ENCODE measurements around the gene ANKRD33B. TPM values are rescaled to one million over a fixed set of nuclear protein-coding genes. Genes with fewer than 3 reads are reported as not detected.

Gene ANKRD33B
- total RNA-seq, 6 experiments from 2014 or later: 6.3 to 13.2 (median 11.9) TPM

- Mint-ChIP-seq H3K27ac (peak overlapping the region; percentile 95), H3K27me3 (ENCODE audit: insufficient read depth) (no peaks in the 10 kb centered on the region; the same call in 1 of the 2 replicates), H3K4me3 (peak overlapping the region; percentile 68), H3K36me3 (ENCODE audit: low read depth) (no peaks in the 10 kb centered on the region), H3K4me1 (ENCODE audit: low read depth) (peaks cover 77% of the 10 kb centered on the region), H3K9me3 (no peaks in the 10 kb centered on the region)
- TF ChIP-seq CTCF (IDR thresholded peaks at IDR 0.05): no peak
- DNase-seq: peak; percentile 70
Observed at GRCh38 chr5:10556289-10556807, 7.5 kb upstream of the ANKRD33B start.

GRCh38 chr5:10556893-10557746 lies 6.8 kb upstream of the ANKRD33B start:
- DNase-seq: no peak
- no peaks in the 10 kb centered on the region; the same call in 1 of the 2 replicates for H3K27me3 Mint-ChIP-seq (ENCODE audit: insufficient read depth)
- peaks cover 70% of the 10 kb centered on the region for H3K4me1 Mint-ChIP-seq (ENCODE audit: low read depth)

GRCh38 chr5:10559151-10559550 lies 4.7 kb upstream of the ANKRD33B start:
- Mint-ChIP-seq H3K27ac (no peak overlapping the region), H3K4me1 (ENCODE audit: low read depth) (peaks cover 52% of the 10 kb centered on the region), H3K4me3 (no peak overlapping the region), H3K27me3 (ENCODE audit: insufficient read depth) (no peaks in the 10 kb centered on the region; the same call in 1 of the 2 replicates), H3K36me3 (ENCODE audit: low read depth) (no peaks in the 10 kb centered on the region), H3K9me3 (no peaks in the 10 kb centered on the region)
- no peak for DNase-seq
- no peak for TF ChIP-seq CTCF (IDR thresholded peaks at IDR 0.05)

More at GRCh38 chr5:10556893-10557746, 6.8 kb upstream of the ANKRD33B start:
- Mint-ChIP-seq H3K9me3 (no peaks in the 10 kb centered on the region), H3K4me3 (no peak overlapping the region; the same call in 1 of the 2 replicates), H3K27ac (peak overlapping the region; percentile 95), H3K36me3 (ENCODE audit: low read depth) (no peaks in the 10 kb centered on the region)
- no peak for TF ChIP-seq CTCF (IDR thresholded peaks at IDR 0.05)

- H3K27me3 Mint-ChIP-seq (ENCODE audit: insufficient read depth): no peaks in the 10 kb centered on the region; the same call in 1 of the 2 replicates
- DNase-seq: no peak
- no peaks in the 10 kb centered on the region for H3K9me3 Mint-ChIP-seq
- no peak overlapping the region for H3K27ac Mint-ChIP-seq
- TF ChIP-seq CTCF (IDR thresholded peaks at IDR 0.05): no peak
- no peak overlapping the region for H3K4me3 Mint-ChIP-seq
- no peaks in the 10 kb centered on the region for H3K36me3 Mint-ChIP-seq (ENCODE audit: low read depth)
- H3K4me1 Mint-ChIP-seq (ENCODE audit: low read depth): peaks cover 44% of the 10 kb centered on the region
Observed at GRCh38 chr5:10559871-10560270, 4.0 kb upstream of the ANKRD33B start.

- Mint-ChIP-seq H3K27ac (no peak overlapping the region; the same call in 1 of the 2 replicates), H3K27me3 (ENCODE audit: insufficient read depth) (no peaks in the 10 kb centered on the region), H3K9me3 (no peaks in the 10 kb centered on the region), H3K4me3 (no peak overlapping the region; the same call in 1 of the 2 replicates), H3K36me3 (ENCODE audit: low read depth) (no peaks in the 10 kb centered on the region), H3K4me1 (ENCODE audit: low read depth) (peaks cover 41% of the 10 kb centered on the region)
- no peak for DNase-seq
- TF ChIP-seq CTCF (IDR thresholded peaks at IDR 0.05): no peak
Observed at GRCh38 chr5:10562201-10563109, 1.4 kb upstream of the ANKRD33B start.

Data from HFFc6 (cell line).